HepG2 (cell line): ENCODE measurements around the gene ITSN2. TPM values are rescaled to one million over a fixed set of nuclear protein-coding genes. Genes with fewer than 3 reads are reported as not detected.
A peak's percentile ranks its signal among the peaks of the same experiment; 100 is the strongest.

ENCODE experiments used
- BRD4 ChIP-seq: sonication (generic); formaldehyde crosslinking; IDR thresholded peaks from 2 replicates; pipeline ENCODE4 v1.4.0; 2020; ENCODE audit warnings: missing genetic modification reagents
- ELF1 ChIP-seq: sonication (generic); formaldehyde crosslinking; IDR thresholded peaks from 2 replicates; pipeline ENCODE4 v1.4.0; 2020; ENCODE audit warnings: missing genetic modification reagents
- FOXA1 ChIP-seq, 2 experiments: fragments of 450-650 bp in 1 of 2; sonication (generic) in 1 of 2; formaldehyde crosslinking in 1 of 2; IDR thresholded peaks; 2 replicates each; pipeline versions ENCODE4 v1.4.0 to v1.6.1; 2016 to 2020; ENCODE audit warnings: missing genetic modification reagents in 1 of 2
- HDAC1 ChIP-seq: sonication (generic); formaldehyde crosslinking; IDR thresholded peaks from 2 replicates; pipeline ENCODE4 v1.5.1; 2020; ENCODE audit warnings: mild to moderate bottlenecking, missing genetic modification reagents
- KDM2A ChIP-seq: sonication (generic); formaldehyde crosslinking; IDR thresholded peaks from 2 replicates; pipeline ENCODE4 v1.4.0; 2020; ENCODE audit warnings: low read depth, missing genetic modification reagents, borderline replicate concordance
- MEF2D ChIP-seq: sonication (generic); formaldehyde crosslinking; IDR thresholded peaks from 2 replicates; pipeline ENCODE4 v1.5.1; 2020; ENCODE audit warnings: mild to moderate bottlenecking, missing genetic modification reagents
- MXI1 ChIP-seq: IDR thresholded peaks from 3 replicates; pipeline ENCODE4 v1.6.1; 2012; ENCODE audit warnings: low read depth, low read length, inconsistent platforms, borderline replicate concordance
- SNAI1 ChIP-seq: sonication (generic); formaldehyde crosslinking; IDR thresholded peaks from 2 replicates; pipeline ENCODE4 v1.5.0; 2020; ENCODE audit warnings: mild to moderate bottlenecking, missing genetic modification reagents, borderline replicate concordance
- SNAPC2 ChIP-seq: sonication (generic); formaldehyde crosslinking; IDR thresholded peaks from 2 replicates; pipeline ENCODE4 v1.8.1; 2022; ENCODE audit warnings: mild to moderate bottlenecking, missing genetic modification reagents
- STAG1 ChIP-seq: sonication (generic); formaldehyde crosslinking; IDR thresholded peaks from 2 replicates; pipeline ENCODE4 v1.4.0; 2020; ENCODE audit warnings: missing genetic modification reagents
- STAT6 ChIP-seq: sonication (generic); formaldehyde crosslinking; IDR thresholded peaks from 2 replicates; pipeline ENCODE4 v1.4.0; 2020; ENCODE audit warnings: missing genetic modification reagents, mild to moderate bottlenecking, borderline replicate concordance
- TEAD3 ChIP-seq: optimal IDR thresholded peaks from 2 replicates; pipeline ENCODE3; 2016; ENCODE audit warnings: borderline replicate concordance
- YY1 ChIP-seq: IDR thresholded peaks from 2 replicates; pipeline ENCODE4 v1.6.1; 2011; ENCODE audit warnings: low read length, low read depth, moderate library complexity, mild to moderate bottlenecking; ENCODE audit not compliant: insufficient read depth, insufficient replicate concordance
- ZNF138 ChIP-seq: sonication (generic); formaldehyde crosslinking; IDR thresholded peaks from 2 replicates; pipeline ENCODE4 v1.5.0; 2020; ENCODE audit warnings: mild to moderate bottlenecking, low read depth, missing genetic modification reagents
- ZNF225 ChIP-seq: sonication (generic); formaldehyde crosslinking; IDR thresholded peaks from 2 replicates; pipeline ENCODE4 v1.4.0; 2020; ENCODE audit warnings: mild to moderate bottlenecking, missing genetic modification reagents
- ZNF3 ChIP-seq: IDR thresholded peaks from 2 replicates; pipeline ENCODE4 v1.7.0; 2017; ENCODE audit warnings: inconsistent platforms
- ZNF414 ChIP-seq: sonication (generic); formaldehyde crosslinking; IDR thresholded peaks from 2 replicates; pipeline ENCODE4 v1.5.0; 2020; ENCODE audit warnings: missing genetic modification reagents
- ZNF749 ChIP-seq: sonication (generic); formaldehyde crosslinking; IDR thresholded peaks from 2 replicates; pipeline ENCODE4 v1.8.0; 2022; ENCODE audit warnings: mild to moderate bottlenecking, missing genetic modification reagents, moderate library complexity, borderline replicate concordance
- ZNF768 ChIP-seq: sonication (generic); formaldehyde crosslinking; IDR thresholded peaks from 2 replicates; pipeline ENCODE4 v1.4.0; 2020; ENCODE audit warnings: missing genetic modification reagents
- ZNF891 ChIP-seq: sonication (generic); formaldehyde crosslinking; IDR thresholded peaks from 2 replicates; pipeline ENCODE4 v1.5.0; 2020; ENCODE audit warnings: mild to moderate bottlenecking, missing genetic modification reagents
- ZSCAN9 ChIP-seq: IDR thresholded peaks from 2 replicates; pipeline ENCODE4 v1.6.1; 2016; ENCODE audit warnings: borderline replicate concordance
- polyA plus RNA-seq, 8 experiments: library from polyadenylated mRNA; depleted of rRNA in 3 of 8; stranded (reverse) in 7 of 8; unstranded in 1 of 8; fragments of >200 nt; fragmentation: Illumina TruSeq in 4 of 8; extraction: Trizol in 4 of 8; gene quantifications; 2 replicates each; pipeline versions ENCODE4 v1.2.1 to v1.2.3, GENCODE V29; 2011 to 2016; ENCODE audit warnings: low read depth in 4 of 8, missing spikeins in 1 of 8, mixed read lengths in 1 of 8; ENCODE audit not compliant: insufficient read depth in 1 of 8
- total RNA-seq, 5 experiments: library from RNA; depleted of rRNA; stranded (reverse); fragments of >200 nt; fragmentation: Illumina TruSeq; extraction: Trizol; gene quantifications; 2 replicates each; pipeline ENCODE4 v1.2.3, GENCODE V29; 2016; ENCODE audit warnings: low read depth in 1 of 5
- TF ChIP-seq, protein P1 (sequence below): sonication (generic); formaldehyde crosslinking; IDR thresholded peaks from 2 replicates; pipeline ENCODE4 v1.5.1; 2020; ENCODE audit warnings: mild to moderate bottlenecking, missing genetic modification reagents
- TF ChIP-seq, protein P2 (sequence below): sonication (generic); formaldehyde crosslinking; IDR thresholded peaks from 2 replicates; pipeline ENCODE4 v1.4.0; 2020; ENCODE audit warnings: mild to moderate bottlenecking, missing genetic modification reagents

The ITSN2 gene
- total and polyA plus RNA-seq, 2 of the 13 experiments (the other 11 are each of a cell fraction or from before 2014, with no cell fraction given), result 26.0 to 26.6 TPM

GRCh38 chr2:24399434-24400206 is 39.3 kb upstream of the ITSN2 start (continued):
- TF ChIP-seq, protein P1, sequence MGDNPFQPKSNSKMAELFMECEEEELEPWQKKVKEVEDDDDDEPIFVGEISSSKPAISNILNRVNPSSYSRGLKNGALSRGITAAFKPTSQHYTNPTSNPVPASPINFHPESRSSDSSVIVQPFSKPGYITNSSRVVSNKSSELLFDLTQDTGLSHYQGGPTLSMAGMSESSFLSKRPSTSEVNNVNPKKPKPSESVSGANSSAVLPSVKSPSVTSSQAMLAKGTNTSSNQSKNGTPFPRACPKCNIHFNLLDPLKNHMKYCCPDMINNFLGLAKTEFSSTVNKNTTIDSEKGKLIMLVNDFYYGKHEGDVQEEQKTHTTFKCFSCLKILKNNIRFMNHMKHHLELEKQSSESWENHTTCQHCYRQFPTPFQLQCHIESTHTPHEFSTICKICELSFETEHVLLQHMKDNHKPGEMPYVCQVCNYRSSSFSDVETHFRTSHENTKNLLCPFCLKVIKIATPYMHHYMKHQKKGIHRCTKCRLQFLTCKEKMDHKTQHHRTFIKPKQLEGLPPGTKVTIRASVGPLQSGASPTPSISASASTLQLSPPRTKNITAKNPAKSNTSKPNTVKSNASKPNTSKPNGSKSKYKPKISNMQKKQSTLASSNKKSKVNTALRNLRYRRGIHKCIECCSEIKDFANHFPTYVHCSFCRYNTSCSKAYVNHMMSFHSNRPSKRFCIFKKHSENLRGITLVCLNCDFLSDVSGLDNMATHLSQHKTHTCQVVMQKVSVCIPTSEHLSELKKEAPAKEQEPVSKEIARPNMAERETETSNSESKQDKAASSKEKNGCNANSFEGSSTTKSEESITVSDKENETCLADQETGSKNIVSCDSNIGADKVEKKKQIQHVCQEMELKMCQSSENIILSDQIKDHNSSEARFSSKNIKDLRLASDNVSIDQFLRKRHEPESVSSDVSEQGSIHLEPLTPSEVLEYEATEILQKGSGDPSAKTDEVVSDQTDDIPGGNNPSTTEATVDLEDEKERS (CRISPR knock-in tag), result peak; percentile 52; the same call in 1 of the 2 replicates
- TF ChIP-seq ELF1 (CRISPR knock-in tag), result no peak
- TF ChIP-seq ZNF768, result no peak
- TF ChIP-seq STAG1, result no peak
- TF ChIP-seq SNAI1 (CRISPR knock-in tag), result no peak
- peak; percentile 91 for TF ChIP-seq YY1
- no peak for TF ChIP-seq ZNF138
- no peak for TF ChIP-seq ZNF749 (CRISPR knock-in tag)
- peak; percentile 83; the same call in 1 of the 2 replicates for TF ChIP-seq BRD4 (CRISPR knock-in tag)
- no peak for TF ChIP-seq KDM2A
- TF ChIP-seq HDAC1 (CRISPR knock-in tag), result no peak; the same call in 1 of the 2 replicates
- no peak for TF ChIP-seq FOXA1 (IDR thresholded peaks at IDR 0.05)
- TF ChIP-seq FOXA1 (CRISPR knock-in tag; IDR thresholded peaks at IDR 0.05), result peak; percentile 45; the same call in 1 of the 2 replicates
- no peak for TF ChIP-seq ZNF414 (CRISPR knock-in tag)
- TF ChIP-seq, protein P2, sequence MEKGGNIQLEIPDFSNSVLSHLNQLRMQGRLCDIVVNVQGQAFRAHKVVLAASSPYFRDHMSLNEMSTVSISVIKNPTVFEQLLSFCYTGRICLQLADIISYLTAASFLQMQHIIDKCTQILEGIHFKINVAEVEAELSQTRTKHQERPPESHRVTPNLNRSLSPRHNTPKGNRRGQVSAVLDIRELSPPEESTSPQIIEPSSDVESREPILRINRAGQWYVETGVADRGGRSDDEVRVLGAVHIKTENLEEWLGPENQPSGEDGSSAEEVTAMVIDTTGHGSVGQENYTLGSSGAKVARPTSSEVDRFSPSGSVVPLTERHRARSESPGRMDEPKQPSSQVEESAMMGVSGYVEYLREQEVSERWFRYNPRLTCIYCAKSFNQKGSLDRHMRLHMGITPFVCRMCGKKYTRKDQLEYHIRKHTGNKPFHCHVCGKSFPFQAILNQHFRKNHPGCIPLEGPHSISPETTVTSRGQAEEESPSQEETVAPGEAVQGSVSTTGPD, result no peak
- peak; percentile 57 for TF ChIP-seq TEAD3 (CRISPR knock-in tag)
- TF ChIP-seq ZNF225, result no peak
- no peak; the same call in 1 of the 2 replicates for TF ChIP-seq ZSCAN9 (CRISPR knock-in tag)
- no peak for TF ChIP-seq ZNF3
- no peak for TF ChIP-seq ZNF891 (CRISPR knock-in tag)
- no peak for TF ChIP-seq MXI1
- TF ChIP-seq STAT6 (CRISPR knock-in tag), result peak; percentile 31; the same call in 1 of the 2 replicates
- TF ChIP-seq MEF2D (CRISPR knock-in tag), result no peak
- TF ChIP-seq SNAPC2, result no peak
